ENCODE results near the gene KIRREL3.
A peak's percentile ranks its signal among the peaks of the same experiment; 100 is the strongest.

The KIRREL3 gene

GRCh38 chr11:126417091-126417862 is 583.3 kb downstream of the KIRREL3 start:
- DNase-seq (ENCODE audit: low read depth), result no peak

GRCh38 chr11:126416542-126417090 is 584.0 kb downstream of the KIRREL3 start:
- DNase-seq (ENCODE audit: low read depth), result peak; percentile 70

- no peak for DNase-seq (ENCODE audit: low read depth)
Observed at GRCh38 chr11:126415669-126416420, 584.7 kb downstream of the KIRREL3 start.

- DNase-seq (ENCODE audit: low read depth), result no peak
Observed at GRCh38 chr11:126415128-126415527, 585.4 kb downstream of the KIRREL3 start.

- DNase-seq (ENCODE audit: low read depth), result no peak
Observed at GRCh38 chr11:126414615-126415014, 586.0 kb downstream of the KIRREL3 start.

GRCh38 chr11:126413843-126414405 is 586.6 kb downstream of the KIRREL3 start:
- no peak for DNase-seq (ENCODE audit: low read depth)

- no peak for DNase-seq (ENCODE audit: low read depth)
Observed at GRCh38 chr11:126413426-126413825, 587.1 kb downstream of the KIRREL3 start.

- no peak for DNase-seq (ENCODE audit: low read depth)
Observed at GRCh38 chr11:126411971-126412381, 588.6 kb downstream of the KIRREL3 start.

- no peak for DNase-seq (ENCODE audit: low read depth)
Observed at GRCh38 chr11:126410649-126411048, 589.9 kb downstream of the KIRREL3 start.

GRCh38 chr11:126409620-126409985 is 591.0 kb downstream of the KIRREL3 start:
- DNase-seq (ENCODE audit: low read depth), result no peak

- DNase-seq (ENCODE audit: low read depth), result no peak
Observed at GRCh38 chr11:126408901-126409619, 591.5 kb downstream of the KIRREL3 start.

GRCh38 chr11:126408496-126408895 is 592.1 kb downstream of the KIRREL3 start:
- DNase-seq (ENCODE audit: low read depth), result no peak

GRCh38 chr11:126407682-126408288 is 592.8 kb downstream of the KIRREL3 start:
- DNase-seq (ENCODE audit: low read depth), result no peak

- DNase-seq (ENCODE audit: low read depth), result no peak
Observed at GRCh38 chr11:126407101-126407521, 593.5 kb downstream of the KIRREL3 start.

- DNase-seq (ENCODE audit: low read depth), result no peak
Observed at GRCh38 chr11:126406368-126406767, 594.2 kb downstream of the KIRREL3 start.

- no peak for DNase-seq (ENCODE audit: low read depth)
Observed at GRCh38 chr11:126405906-126406305, 594.7 kb downstream of the KIRREL3 start.

- no peak for DNase-seq (ENCODE audit: low read depth)
Observed at GRCh38 chr11:126405374-126405773, 595.2 kb downstream of the KIRREL3 start.

- no peak for DNase-seq (ENCODE audit: low read depth)
Observed at GRCh38 chr11:126404367-126404766, 596.2 kb downstream of the KIRREL3 start.

- DNase-seq (ENCODE audit: low read depth), result no peak
Observed at GRCh38 chr11:126403658-126404057, 596.9 kb downstream of the KIRREL3 start.

GRCh38 chr11:126403022-126403581 is 597.5 kb downstream of the KIRREL3 start:
- DNase-seq (ENCODE audit: low read depth), result no peak

- DNase-seq (ENCODE audit: low read depth), result no peak
Observed at GRCh38 chr11:126400479-126400878, 600.1 kb downstream of the KIRREL3 start.
